HG03039 (cell line): ENCODE measurements around the gene TIMP4.

Experiments used
- ATAC-seq: cut with Tn5 transposase; IDR thresholded peaks from one replicate; pipeline ENCODE4 v1.9.1; 2021; ENCODE audit warnings: mild to moderate bottlenecking, moderate library complexity; ENCODE audit not compliant: unreplicated experiment

The TIMP4 gene

GRCh38 chr3:12107071-12107713 is 51.5 kb downstream of the TIMP4 start:
- no peak for ATAC-seq
